GM20000 (cell line): ENCODE measurements around the gene GAS5.

Experiments
- DNase-seq: peaks from one replicate; pipeline ENCODE4 v3.0.0; 2012; ENCODE audit warnings: low spot score
- TF ChIP-seq, protein P1 (sequence below): IDR thresholded peaks from 2 replicates; pipeline ENCODE4 v1.5.1; 2012; ENCODE audit warnings: mild to moderate bottlenecking, control low read depth; ENCODE audit errors: extremely low read depth, missing control alignments

GAS5 gene

DNA sequence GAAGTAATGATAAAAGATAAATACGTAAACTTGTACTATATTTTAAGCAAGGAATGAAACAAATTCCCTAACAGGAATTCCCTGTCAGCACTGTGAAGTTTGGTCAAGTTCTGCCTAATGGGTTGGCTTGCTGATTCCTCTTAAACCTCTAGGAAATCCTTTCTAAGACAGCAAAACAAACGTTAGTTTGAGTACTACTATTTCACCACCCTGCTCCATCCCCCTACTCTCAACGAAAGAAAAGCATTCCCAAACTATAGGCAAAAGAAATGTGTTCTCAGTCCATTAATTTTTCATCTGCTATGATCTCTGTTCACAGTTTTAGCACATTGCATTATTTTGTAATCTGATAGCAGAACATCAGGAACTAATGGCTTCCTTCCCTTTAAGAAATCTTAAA lies 33.2 kb upstream of the GAS5 start:
- TF ChIP-seq, protein P1, sequence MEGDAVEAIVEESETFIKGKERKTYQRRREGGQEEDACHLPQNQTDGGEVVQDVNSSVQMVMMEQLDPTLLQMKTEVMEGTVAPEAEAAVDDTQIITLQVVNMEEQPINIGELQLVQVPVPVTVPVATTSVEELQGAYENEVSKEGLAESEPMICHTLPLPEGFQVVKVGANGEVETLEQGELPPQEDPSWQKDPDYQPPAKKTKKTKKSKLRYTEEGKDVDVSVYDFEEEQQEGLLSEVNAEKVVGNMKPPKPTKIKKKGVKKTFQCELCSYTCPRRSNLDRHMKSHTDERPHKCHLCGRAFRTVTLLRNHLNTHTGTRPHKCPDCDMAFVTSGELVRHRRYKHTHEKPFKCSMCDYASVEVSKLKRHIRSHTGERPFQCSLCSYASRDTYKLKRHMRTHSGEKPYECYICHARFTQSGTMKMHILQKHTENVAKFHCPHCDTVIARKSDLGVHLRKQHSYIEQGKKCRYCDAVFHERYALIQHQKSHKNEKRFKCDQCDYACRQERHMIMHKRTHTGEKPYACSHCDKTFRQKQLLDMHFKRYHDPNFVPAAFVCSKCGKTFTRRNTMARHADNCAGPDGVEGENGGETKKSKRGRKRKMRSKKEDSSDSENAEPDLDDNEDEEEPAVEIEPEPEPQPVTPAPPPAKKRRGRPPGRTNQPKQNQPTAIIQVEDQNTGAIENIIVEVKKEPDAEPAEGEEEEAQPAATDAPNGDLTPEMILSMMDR = no peak
- no peak for DNase-seq

DNA sequence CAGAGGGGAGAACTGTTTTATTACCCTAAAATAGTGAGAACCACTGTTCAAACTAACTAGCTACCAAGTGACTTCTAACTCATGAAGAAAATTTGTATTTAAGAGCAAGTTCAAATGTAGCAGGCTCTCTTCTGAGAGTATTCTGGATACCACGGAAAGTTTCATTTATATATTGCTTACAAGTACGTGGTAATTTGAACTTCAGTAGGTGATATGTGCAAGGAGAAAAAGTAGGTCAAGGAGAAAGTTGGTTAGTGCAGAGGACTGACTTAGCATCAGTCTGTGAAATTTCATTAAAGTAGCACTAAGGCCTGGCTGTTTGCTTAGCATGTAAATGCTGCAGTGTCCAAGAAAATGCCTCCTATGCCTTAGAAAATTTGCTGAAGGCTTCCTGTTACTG lies 32.6 kb upstream of the GAS5 start:
- TF ChIP-seq, protein P1 = no peak
- DNase-seq = no peak

DNA sequence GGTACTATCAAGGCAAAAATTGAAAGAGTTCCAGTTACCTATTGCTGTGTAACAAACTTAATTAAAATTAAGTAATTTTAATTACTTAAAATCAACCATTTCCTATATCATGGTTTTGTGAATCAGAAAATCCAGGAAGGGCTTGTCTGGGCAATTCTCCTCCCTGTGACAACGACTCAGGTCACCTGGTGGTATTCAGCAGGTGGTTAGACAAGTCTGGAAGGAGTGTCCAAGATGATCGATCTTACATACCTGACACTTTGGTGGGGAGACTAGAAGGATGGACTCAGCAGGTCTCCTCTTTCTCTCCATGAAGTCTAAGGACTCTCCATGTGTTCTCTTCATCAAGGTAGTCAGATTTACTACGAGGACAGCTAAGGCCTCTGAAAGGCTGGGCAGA lies 26.4 kb upstream of the GAS5 start:
- TF ChIP-seq, protein P1 = no peak
- DNase-seq = no peak

DNA sequence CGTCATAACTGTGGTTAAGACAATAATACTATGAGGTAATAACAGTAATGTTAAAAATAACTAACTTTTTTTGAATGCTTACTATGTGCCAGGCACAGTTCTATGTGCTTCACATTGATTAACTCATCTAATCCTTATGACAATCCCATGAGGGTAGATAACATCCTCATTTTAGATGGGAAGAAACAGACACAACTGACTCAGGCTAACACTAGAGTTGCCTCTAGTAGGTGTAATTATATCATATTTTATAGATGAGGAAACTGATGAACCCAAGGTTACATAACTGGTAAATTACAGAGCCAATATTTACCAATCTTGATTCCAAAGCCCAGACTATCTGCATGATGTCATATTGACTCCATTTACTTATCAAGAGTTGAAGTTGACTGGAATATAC lies 25.8 kb upstream of the GAS5 start:
- DNase-seq = no peak
- TF ChIP-seq, protein P1 = no peak

DNA sequence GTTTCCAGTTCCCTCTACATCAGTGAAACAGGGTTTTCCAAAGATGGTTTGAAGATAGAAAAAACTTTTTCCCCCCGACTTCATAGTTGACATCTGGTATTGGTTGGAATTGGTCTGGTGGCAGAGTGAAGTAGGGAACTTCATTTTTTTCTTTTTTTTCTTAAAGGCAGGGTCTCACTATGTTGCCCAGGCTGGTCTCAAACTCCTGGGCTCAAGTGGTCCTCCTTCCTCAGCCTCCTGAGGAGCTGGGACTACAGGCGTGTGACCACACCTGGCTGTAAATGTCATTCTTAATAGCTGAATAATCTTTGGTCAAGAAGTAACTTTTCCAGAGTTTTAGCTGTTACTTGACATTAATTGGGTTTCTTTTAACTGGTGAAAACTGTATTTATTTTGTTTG lies 22.1 kb upstream of the GAS5 start:
- TF ChIP-seq, protein P1 = no peak
- no peak for DNase-seq

DNA sequence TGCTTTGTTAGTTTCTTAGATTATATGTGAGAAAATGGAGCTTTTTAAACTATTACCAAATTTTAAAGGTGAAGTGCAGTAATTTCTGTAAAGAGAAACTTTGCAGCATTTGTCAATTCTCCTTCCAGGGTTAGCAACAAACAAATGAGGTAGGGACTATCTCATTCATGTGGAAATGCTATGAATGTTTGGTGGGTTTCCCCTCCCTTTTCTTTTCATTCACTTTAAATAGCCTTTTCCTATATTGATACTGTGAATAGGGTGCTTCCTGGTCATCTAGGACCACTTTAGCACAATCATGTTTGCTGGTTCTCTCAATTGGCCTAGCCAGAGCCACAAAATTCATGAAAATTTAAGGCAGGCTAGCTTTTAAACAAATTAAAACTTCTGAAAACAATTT lies 21.0 kb upstream of the GAS5 start:
- TF ChIP-seq, protein P1 = no peak
- DNase-seq = no peak

DNA sequence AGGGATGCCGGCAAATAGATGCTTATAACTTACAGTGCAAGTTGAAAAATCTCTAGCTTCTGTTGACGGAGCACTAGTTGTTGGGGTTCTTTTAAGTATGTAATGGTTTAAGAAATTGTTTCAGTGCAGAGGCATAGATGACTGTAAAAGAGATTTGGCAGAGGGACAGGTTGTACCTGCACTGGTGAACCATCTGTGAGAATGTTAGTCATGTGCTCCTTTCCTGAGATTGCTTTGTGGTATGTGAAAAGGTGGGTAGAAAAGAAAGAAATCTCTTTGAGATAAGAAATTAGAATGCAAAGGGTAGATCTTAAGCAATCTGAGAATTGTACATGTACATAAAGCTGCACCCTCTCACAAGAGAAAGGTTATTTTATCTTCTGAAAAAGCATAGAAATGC lies 19.8 kb upstream of the GAS5 start:
- TF ChIP-seq, protein P1 = no peak

More for the DNA sequence above, 19.8 kb upstream of the GAS5 start:
- DNase-seq = no peak
